Measurements from ENCODE around the gene IGFBP5. TPM values are rescaled to one million over a fixed set of nuclear protein-coding genes. Genes with fewer than 3 reads are reported as not detected.
A peak's percentile ranks its signal among the peaks of the same experiment; 100 is the strongest.

Gene IGFBP5
- total and polyA plus RNA-seq, 7 donors, result 13.6 to 773 (median 254) TPM

- peak; percentile 63 for DNase-seq
- WGBS, 2 donors, result 15 to 16% methylated on average over 5 of the region's 5 CpGs
- intact Hi-C loops (cut with DNase I), result loop anchor here (2.0 to 10.0 kb wide), 6 partner anchors 128 to 1058 kb away; no protein-coding TSS in a partner anchor
- Histone ChIP-seq H3K36me3 (no peaks in the 10 kb centered on the region), H3K9me3 (no peaks in the 10 kb centered on the region), H3K27ac (peak overlapping the region; percentile 85 to 93 (median 92)), H3K4me3 (no peak overlapping the region), H3K4me1 (peaks cover 0 to 75% (median 71%) of the 10 kb centered on the region in 4 donors), H3K27me3 (no peaks in the 10 kb centered on the region)
- TF ChIP-seq POLR2A (IDR thresholded peaks at IDR 0.05) (no peak), EP300 (IDR thresholded peaks at IDR 0.05) (no peak), POLR2AphosphoS5 (IDR thresholded peaks at IDR 0.05) (peak in 3 of 4 donors; percentile 11 to 52 (median 18)), CTCF (IDR thresholded peaks at IDR 0.05) (peak; percentile 46 to 63 (median 53))
Observed at GRCh38 chr2:216698895-216699294, 3.5 kb upstream of the IGFBP5 start.

- peak overlapping the region; percentile 85 to 93 (median 92) for H3K27ac ChIP-seq
- H3K4me3 ChIP-seq, result no peak overlapping the region
- no peak for DNase-seq
- no peak for TF ChIP-seq EP300 (IDR thresholded peaks at IDR 0.05)
- no peak for TF ChIP-seq POLR2A (IDR thresholded peaks at IDR 0.05)
- no peak for TF ChIP-seq CTCF (IDR thresholded peaks at IDR 0.05)
- TF ChIP-seq POLR2AphosphoS5 (IDR thresholded peaks at IDR 0.05), result no peak
- H3K9me3 ChIP-seq, result no peaks in the 10 kb centered on the region
- WGBS, 2 donors, result 23 to 41% methylated on average over 6 of the region's 6 CpGs
- peaks cover 0 to 78% (median 70%) of the 10 kb centered on the region in 4 donors for H3K4me1 ChIP-seq
- H3K36me3 ChIP-seq, result no peaks in the 10 kb centered on the region
- H3K27me3 ChIP-seq, result no peaks in the 10 kb centered on the region
- intact Hi-C loops (cut with DNase I), result loop anchor here (2.0 to 10.0 kb wide), 6 partner anchors 129 to 1059 kb away; no protein-coding TSS in a partner anchor
Observed at GRCh38 chr2:216698293-216698692, 2.9 kb upstream of the IGFBP5 start.

- intact Hi-C loops (cut with DNase I), result loop anchor here (5.0 to 10.0 kb wide), 4 partner anchors 130 to 1060 kb away; no protein-coding TSS in a partner anchor
- H3K36me3 ChIP-seq, result no peaks in the 10 kb centered on the region
- WGBS, 2 donors, result 31 to 38% methylated on average over 7 of the region's 7 CpGs
- H3K9me3 ChIP-seq, result no peaks in the 10 kb centered on the region
- peaks cover 0 to 83% (median 57%) of the 10 kb centered on the region in 4 donors for H3K4me1 ChIP-seq
- H3K27me3 ChIP-seq, result no peaks in the 10 kb centered on the region
- no peak for DNase-seq
- H3K27ac ChIP-seq, result peak overlapping the region; percentile 85 to 93 (median 92)
- peak; percentile 37 to 72 (median 55) for TF ChIP-seq CTCF (IDR thresholded peaks at IDR 0.05)
- no peak for TF ChIP-seq POLR2A (IDR thresholded peaks at IDR 0.05)
- H3K4me3 ChIP-seq, result no peak overlapping the region
Observed at GRCh38 chr2:216696751-216697560, 1.6 kb upstream of the IGFBP5 start.

- H3K9me3 ChIP-seq, result no peaks in the 10 kb centered on the region
- H3K36me3 ChIP-seq, result no peaks in the 10 kb centered on the region
- no peak overlapping the region for H3K4me3 ChIP-seq
- intact Hi-C loops (cut with DNase I), result loop anchor here (5.0 to 10.0 kb wide), 4 partner anchors 131 to 1061 kb away; no protein-coding TSS in a partner anchor
- no peak for DNase-seq
- no peaks in the 10 kb centered on the region for H3K27me3 ChIP-seq
- H3K4me1 ChIP-seq, result peaks cover 0 to 77% (median 56%) of the 10 kb centered on the region in 4 donors
- no peak for TF ChIP-seq POLR2AphosphoS5 (IDR thresholded peaks at IDR 0.05)
- TF ChIP-seq POLR2A (IDR thresholded peaks at IDR 0.05), result no peak
- no peak for TF ChIP-seq CTCF (IDR thresholded peaks at IDR 0.05)
- no peak for TF ChIP-seq EP300 (IDR thresholded peaks at IDR 0.05)
- WGBS, 2 donors, result 74 to 75% methylated on average over 1 of the region's 1 CpG
- peak overlapping the region; percentile 85 to 93 (median 92) for H3K27ac ChIP-seq
Observed at GRCh38 chr2:216696321-216696720, 972 bp upstream of the IGFBP5 start.

All from sigmoid colon (tissue), 7 donors.